ENCODE results near the gene XIRP2. TPM values are rescaled to one million over a fixed set of nuclear protein-coding genes. Genes with fewer than 3 reads are reported as not detected.
A peak's percentile ranks its signal among the peaks of the same experiment; 100 is the strongest.

XIRP2 gene
- total and polyA plus RNA-seq, 2 of the 4 experiments (the other 2 are of a cell fraction), result 0.05 to 0.18 TPM

DNA sequence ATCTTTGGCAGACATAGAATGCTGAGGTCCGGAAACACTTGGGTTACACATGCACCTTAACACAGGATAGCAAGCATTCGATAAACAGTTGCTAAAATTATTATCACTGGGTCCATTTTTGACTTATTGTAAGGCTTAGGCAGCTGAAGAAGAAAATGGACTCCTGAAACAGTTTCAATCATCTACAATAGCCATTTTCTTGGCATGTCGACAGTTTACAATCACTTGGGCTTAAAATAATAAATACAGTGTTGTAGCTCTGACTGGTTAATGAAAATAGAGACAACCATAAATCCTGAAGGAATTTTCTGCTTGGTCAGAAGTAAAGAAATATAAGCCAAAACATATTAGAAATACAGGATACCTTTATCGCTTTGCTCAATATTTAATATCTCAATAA, 169.2 kb downstream of the XIRP2 start:
- Histone ChIP-seq H3K4me3 (ENCODE audit: insufficient read depth, low read depth, low read length) (no peak overlapping the region), H3K14ac (replicated peaks; ENCODE audit: low read depth, low read length) (no peak overlapping the region), H3K9ac (ENCODE audit: low read depth, low read length) (no peak overlapping the region), H3K27ac (ENCODE audit: insufficient read depth, low read length) (no peak overlapping the region), H3K36me3 (ENCODE audit: control insufficient read depth, insufficient read depth, low read length) (no peaks in the 10 kb centered on the region), H2BK120ac (ENCODE audit: low read depth, low read length) (peak overlapping the region; percentile 35; the same call in 1 of the 2 replicates), H4K5ac (ENCODE audit: low read depth, low read length) (no peak overlapping the region), H3K4me2 (ENCODE audit: low read depth, low read length) (peak overlapping the region; percentile 39; the same call in 1 of the 2 replicates), H2BK5ac (ENCODE audit: low read depth, low read length, poor library complexity, severe bottlenecking) (no peak overlapping the region), H4K8ac (ENCODE audit: low read depth in 2 of 2, low read length in 2 of 2) (no peak overlapping the region), H3K9me3 (ENCODE audit: control insufficient read depth, insufficient read depth, low read length) (no peaks in the 10 kb centered on the region), H3K27me3 (ENCODE audit: control insufficient read depth, insufficient read depth, low read length) (no peaks in the 10 kb centered on the region), H4K91ac (ENCODE audit: insufficient read depth, low read depth, low read length) (no peak overlapping the region), H3K18ac (ENCODE audit: low read depth, low read length) (no peak overlapping the region), H3K9me1 (ENCODE audit: insufficient read depth, low read length) (no peaks in the 10 kb centered on the region), H3K56ac (ENCODE audit: extremely low read depth, insufficient read depth, low read length) (no peak overlapping the region), H2AK9ac (replicated peaks; ENCODE audit: low read depth, low read length, poor library complexity) (no peak overlapping the region), H4K20me1 (ENCODE audit: insufficient read depth, low read length) (no peaks in the 10 kb centered on the region), H3K4ac (ENCODE audit: low read depth, low read length) (no peak overlapping the region), H3K4me1 (ENCODE audit: control insufficient read depth, insufficient read depth, low read length) (peaks cover 2% of the 10 kb centered on the region; the same call in 1 of the 2 replicates), H2BK15ac (ENCODE audit: low read depth, low read length) (no peak overlapping the region), H3K79me1 (ENCODE audit: low read depth in 1 of 2, low read length in 2 of 2) (no peaks in the 10 kb centered on the region), H2AK5ac (ENCODE audit: low read depth, low read length) (no peak overlapping the region), H2AFZ (replicated peaks; ENCODE audit: low read length, poor library complexity) (no peak overlapping the region), H3K23ac (ENCODE audit: low read depth, low read length) (no peak overlapping the region), H2BK20ac (ENCODE audit: low read depth, low read length) (peak overlapping the region; percentile 71; the same call in 1 of the 2 replicates)
- peak; percentile 51; the same call in 1 of the 2 replicates for ATAC-seq (ENCODE audit: low read depth)
- DNase-seq, result peak; percentile 69
- intact Hi-C loops (cut with micrococcal nuclease) (loop anchor here (10.0 kb wide), 2 partner anchors 237 to 353 kb away; partner anchors contain the start of gene B3GALT1), in situ Hi-C loops (cut with MboI; ENCODE audit: low sequenced_read_pairs) (no loop called here), dilution Hi-C loops (cut with HindIII; ENCODE audit: low sequenced_read_pairs, unreplicated experiment) (no loop called here)
- POLR2A ChIA-PET (ENCODE audit: unreplicated experiment), result no interaction called here
- no TSS peak for BruUV-seq (replicated peaks)
- CTCF ChIA-PET, result no interaction called here
- TF ChIP-seq ELK1 (IDR thresholded peaks at IDR 0.05; ENCODE audit: borderline replicate concordance, low read depth, low read length) (no peak), USF2 (IDR thresholded peaks at IDR 0.05; ENCODE audit: low read depth, low read length) (no peak), RAD21 (IDR thresholded peaks at IDR 0.05; ENCODE audit: low read length) (no peak), MAZ (IDR thresholded peaks at IDR 0.05; ENCODE audit: borderline replicate concordance, low read depth, low read length) (no peak)
- no CpG with 5 or more reads among the region's 4 CpGs for WGBS, 2 experiments (ENCODE audit: extremely low coverage in 2 of 2, insufficient read length in 1 of 2)
